Middle frontal gyrus (tissue), 1 donor: ENCODE results near the gene RPL34.

Experiments used
- DNase-seq: peaks from one replicate; pipeline ENCODE4 v3.0.0-alpha.2; 2015; ENCODE audit warnings: low spot score; ENCODE audit errors: extremely low spot score

RPL34 gene

DNA sequence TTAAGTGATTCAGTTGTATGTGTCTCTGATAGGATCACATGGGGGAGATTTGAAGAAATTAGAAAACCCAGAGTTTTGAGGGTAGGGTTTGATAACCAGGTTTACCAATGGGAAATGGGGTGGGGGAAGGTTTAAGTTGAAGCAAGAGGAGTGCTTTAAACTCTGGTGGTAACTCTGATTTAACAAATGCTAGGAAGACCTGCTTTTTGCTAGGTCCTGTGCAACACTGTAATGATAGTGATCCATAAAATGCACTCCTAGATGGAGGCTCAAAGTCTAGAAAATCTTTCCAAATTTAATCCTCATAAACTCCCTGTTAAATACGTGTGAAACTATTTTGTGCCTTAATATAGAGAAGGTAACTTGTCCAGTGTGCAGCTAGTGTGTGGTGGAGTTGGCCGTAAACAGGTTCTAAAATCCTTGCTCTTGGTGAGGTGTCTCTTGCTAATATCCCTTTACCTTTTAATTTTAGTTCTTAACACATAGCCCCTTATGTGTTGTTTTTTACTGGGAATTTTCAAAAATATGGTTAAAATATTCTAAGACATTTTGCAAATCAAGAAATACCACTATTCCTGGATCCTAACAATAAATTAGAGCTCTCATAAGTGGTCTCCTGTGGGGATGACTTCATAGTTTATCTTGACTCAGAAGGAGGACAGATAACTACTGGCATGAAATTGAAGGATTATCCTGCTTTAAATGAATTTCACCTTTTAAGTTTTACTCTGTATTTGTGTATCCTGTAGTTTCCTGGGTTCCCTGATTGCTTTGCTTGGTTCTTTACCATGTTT, 4.1 kb downstream of the RPL34 start:
- no peak for DNase-seq

DNA sequence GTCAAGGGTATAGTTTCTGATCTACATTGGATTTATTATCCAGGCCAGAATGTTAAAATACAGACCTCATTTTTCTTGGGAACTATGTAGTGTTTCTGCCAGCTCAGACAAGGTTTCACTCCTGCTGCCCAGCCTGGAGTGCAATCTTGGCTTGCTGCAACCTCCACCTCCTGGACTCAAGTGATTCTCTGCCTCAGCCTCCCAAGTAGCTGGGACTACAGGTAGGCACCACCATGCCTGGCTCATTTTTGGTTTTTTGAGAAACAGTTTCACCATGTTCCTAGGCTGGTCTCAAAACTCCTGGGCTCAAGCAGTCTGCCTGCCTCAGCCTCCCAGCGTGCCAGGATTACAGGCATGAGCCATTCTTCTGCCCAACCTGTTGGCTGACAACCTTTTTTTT, 5.7 kb downstream of the RPL34 start:
- DNase-seq: no peak

DNA sequence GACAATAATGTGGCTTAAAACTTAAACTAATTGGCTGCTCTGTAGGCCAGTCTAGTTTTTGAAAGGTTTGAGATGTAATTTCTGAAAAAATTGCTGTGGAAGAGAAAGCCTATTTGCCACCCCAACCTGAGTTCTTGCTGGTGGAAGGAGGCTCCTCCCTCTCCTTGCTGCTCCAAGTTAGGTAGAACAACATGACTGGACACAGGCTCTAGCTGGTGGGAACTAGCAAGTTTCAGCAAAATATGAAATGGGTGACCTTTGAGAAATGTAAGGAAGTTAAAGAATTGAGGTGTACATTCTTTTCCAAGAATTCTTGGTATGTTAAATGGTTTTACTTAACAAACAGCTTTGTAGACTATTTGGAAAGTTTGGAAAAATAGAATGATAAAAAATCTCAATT, 8.0 kb downstream of the RPL34 start:
- no peak for DNase-seq

DNA sequence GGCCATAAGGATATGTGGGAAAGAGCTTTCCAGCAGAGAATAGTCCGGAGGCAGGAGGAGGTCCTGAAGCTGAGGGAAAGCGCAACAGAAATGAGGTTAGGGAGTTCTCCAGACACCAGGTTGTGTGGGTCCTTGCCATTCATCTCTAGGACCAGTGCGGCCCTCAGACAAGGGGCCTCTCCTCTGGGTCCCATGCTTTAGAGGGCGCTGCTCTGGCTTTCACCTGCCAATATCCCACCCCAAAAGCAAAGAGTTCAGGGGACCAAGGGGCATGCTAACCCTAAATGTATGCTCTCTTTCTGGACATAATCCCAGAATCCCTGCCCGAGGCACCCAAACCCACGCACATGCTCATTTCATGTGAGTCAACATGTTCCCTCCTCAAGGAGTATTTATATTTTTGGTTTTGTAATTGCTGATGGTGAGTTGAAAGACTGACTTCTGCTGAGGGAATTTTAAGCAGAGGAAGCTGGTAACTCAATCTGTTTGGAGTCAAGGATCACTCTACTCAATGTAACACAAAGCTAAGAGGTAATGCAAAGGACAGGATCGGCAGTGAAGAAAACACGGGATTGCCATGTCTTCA, 14.8 kb downstream of the RPL34 start:
- no peak for DNase-seq

DNA sequence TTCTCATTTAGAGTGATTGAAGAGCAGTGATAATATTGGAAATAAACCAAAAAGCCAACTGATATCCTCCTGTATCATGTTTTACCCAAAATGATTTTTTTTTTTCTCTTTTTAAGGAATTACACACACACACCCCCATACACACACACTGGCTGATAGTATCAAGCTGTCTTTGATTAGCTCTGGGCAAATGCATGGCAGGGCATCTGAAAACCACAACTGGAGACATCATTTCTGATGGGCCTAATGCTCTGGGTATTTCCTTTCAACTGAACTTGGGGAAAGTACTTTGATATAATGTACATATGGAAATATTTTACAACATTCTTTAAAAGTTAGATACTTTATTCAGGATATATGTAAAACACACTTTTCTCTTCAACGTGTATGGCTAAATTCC, 15.9 kb downstream of the RPL34 start:
- no peak for DNase-seq

DNA sequence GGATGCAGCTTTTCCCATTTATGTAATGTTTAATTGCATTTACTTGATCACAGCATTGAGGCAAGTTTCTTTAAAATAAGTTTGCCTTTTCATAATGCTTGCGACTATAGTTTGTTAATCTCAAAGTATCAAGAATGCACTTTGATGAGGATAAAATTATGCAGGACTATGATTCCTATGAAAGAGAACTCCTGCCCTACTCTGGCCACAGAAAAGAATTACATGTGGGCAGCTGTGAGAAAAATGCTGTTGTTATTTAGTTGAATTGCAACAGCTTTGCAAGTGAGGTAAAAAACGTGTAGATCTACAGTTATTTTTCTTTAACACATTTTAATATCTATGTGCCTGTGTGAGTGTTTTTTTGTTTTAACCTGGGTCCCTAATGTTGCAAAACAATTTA, 17.5 kb downstream of the RPL34 start:
- no peak for DNase-seq

DNA sequence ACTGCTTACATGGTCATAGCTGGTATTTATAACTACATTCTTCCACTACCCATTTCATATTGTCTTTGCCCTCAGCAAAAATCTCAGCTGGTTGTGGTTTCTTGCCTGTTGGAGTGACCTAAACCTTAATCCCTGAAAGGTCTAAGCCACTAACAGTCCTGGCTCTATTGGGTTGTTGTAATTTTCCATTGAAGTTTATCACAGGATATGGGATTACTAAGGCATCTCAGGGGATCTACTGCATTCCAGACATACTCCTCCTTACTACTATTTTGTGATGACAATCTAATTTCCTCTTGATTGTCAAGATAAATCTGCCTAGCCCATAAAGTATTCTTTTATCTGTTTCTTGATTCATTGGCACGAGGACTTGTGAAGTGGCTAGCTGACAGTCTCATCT, 23.9 kb downstream of the RPL34 start:
- no peak for DNase-seq

DNA sequence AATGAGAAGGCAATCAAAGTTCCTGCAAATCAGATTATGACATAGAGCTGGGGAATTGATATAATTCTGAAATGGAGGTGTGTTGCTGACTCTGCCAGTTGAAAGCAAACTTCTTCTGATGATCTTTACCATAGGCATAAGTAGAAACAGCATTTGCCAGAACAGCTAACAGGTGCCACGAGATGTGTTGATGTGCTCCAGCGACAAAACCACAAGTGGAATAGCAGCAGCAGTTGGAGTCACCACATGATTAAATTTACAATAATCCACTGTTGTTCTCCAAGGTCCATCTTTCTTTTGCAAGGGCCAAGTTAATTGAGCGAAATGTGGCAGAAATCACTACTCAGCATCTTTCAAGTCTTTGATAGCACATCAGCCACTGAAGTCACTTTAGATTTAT, 26.3 kb downstream of the RPL34 start:
- no peak for DNase-seq

DNA sequence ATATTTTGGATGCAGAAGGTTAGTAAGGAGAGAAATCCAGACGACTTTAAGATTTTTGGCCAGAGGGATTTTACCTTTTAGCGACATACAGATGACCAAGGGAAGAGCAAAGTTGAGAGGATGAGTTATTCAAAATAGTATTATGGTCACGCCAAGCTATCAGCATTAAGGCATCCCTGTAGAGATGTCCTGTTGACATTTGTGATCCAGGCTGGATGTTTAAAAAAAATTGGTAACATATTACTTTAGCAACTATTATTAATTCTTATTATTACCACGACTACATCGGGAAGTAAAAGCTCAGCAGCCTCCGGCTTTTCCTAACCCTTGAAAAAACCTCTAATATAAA, 29.5 kb downstream of the RPL34 start:
- no peak for DNase-seq

DNA sequence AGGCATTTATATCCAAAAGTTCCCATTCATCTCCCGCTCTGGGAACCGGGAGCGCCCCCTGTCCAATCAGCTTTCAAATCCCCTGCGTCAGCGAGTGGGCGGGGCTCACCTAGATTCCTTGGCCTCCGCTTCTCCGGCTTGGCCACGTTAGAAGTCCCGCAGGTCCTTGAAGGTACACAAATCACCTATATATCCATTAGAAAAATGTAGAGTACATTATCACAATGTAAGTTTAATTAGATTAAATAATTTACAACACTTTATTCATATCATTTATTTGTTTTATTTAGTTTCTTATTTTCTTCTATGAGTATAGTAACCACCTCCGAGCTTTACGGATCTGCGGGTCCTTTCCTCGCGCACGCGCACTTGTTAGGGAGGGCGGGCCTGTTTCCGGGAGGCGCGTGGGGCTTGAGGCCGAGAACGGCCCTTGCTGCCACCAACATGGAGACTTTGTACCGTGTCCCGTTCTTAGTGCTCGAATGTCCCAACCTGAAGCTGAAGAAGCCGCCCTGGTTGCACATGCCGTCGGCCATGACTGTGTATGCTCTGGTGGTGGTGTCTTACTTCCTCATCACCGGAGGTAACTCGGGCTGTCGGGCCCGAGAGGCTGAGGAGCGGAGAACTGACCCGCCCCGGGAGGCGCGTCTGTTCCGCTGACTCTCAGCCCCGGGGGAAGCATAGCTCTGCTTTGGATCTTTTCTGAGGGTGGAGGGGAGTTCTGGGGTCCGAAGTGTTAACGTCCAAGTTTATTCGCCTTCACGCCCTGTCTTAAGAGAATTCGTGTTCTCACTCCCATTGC, 30.0 kb downstream of the RPL34 start, which contains the start of gene OSTC:
TSS of gene OSTC (plus strand) at position 388 of the 802 bp plus-strand sequence. CDS start at position 445, 57 bp downstream.
- peak; percentile 92 for DNase-seq

DNA sequence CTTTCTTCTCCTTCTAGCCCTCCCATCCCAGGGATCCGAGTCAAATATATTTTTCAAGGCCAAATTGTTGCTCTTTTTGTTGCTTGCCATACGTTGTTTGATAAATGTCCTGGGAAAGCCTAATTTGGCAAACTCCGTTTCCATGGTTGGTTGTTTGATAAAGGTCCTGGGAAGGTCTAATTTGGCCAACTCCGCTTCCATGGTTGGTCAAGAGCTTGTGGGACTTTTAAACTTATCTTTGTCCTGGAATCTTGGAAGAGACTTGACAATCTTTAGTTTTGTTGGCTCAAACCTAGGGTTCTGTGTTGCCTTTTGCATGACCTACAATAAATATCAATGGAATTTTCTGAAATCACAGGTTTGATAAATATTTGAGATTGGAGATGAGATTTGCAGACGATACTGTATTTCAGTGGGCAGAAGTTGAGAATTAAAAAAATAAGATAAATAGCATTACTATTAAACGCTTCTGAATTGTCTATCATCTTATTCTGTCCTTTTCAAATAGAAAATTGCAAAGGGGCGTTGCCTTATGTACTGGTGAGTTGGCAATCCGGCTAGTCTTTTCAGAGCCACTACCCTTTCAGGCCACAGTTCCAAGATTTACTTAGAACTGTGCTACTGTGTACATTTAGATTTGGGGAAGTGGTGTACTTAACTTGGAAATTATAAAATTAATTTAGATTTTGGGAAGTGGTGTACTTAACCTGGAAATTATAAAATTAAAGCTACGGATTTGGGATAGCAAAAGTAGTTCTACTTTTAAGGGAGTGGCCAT, 30.8 kb downstream of the RPL34 start:
- DNase-seq: no peak

DNA sequence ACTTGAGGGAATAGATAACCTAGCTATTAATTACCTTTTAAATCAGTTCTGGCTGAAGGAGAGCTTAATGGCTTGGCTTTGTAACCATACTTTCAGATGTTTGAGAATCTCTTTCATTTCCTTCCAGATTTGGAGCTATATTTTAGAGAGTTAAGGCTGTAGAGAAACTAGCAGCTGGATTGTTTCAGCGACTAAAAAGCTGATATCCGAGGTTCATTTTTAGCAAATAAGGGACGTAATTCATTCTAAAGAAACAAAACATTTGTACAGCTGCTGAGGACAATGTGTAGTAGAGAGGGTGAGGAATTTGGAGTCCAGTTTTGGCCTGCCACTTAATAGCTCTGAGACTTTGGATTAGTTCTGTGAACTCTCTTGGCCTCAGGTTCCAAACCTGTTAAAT, 42.3 kb downstream of the RPL34 start:
- no peak for DNase-seq

DNA sequence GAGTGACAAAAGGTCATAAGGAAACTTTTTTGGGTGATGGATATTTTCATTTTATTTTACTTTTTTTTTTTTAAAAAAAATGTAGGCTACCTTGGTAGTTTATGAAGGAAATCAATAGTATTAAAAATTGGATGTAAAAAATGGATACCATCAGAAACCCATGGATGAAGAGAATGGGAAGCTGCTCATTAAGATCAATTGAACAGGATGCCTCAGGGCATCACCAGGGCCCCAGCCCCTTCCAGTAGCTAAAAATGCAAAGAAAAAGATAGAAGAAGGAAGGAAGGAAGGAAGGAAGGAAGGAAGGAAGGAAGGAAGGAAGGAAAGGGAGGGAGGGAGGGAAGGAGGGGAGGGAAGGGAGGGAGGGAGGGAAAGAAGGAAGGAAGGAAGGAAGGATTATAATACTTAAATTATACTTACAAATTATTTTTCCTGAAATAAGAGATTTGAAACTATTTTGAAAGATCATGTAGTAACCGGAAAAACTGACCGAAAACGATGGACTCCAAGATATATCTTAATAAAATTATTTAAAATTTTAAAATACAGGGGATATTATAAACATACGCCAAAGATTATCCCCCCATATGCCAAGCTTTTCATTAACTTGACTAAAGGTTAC, 54.1 kb downstream of the RPL34 start:
- DNase-seq: no peak
